T-helper 2 cell treated with Interferon-gamma antibody and Interleukin-4, amounts not matched to agents 5 μg/mL and 100 μg/mL, for 36 hours (primary cell): Measurements from ENCODE around the gene PCDHGC5.

Experiments
- DNase-seq: peaks from one replicate; pipeline ENCODE4 v3.0.0; 2021; ENCODE audit warnings: low spot score
- H3K27ac Mint-ChIP-seq: one replicate; pipeline ENCODE4 v1.8.0; 2021; ENCODE audit warnings: mild to moderate bottlenecking, mixed read lengths
- H3K27me3 Mint-ChIP-seq: one replicate; pipeline ENCODE4 v1.8.0; 2021; ENCODE audit warnings: low read depth, mixed read lengths
- H3K36me3 Mint-ChIP-seq: one replicate; pipeline ENCODE4 v1.8.0; 2021; ENCODE audit warnings: low read depth, mixed read lengths
- H3K4me1 Mint-ChIP-seq: one replicate; pipeline ENCODE4 v1.8.0; 2021; ENCODE audit warnings: low read depth, mixed read lengths
- H3K4me3 Mint-ChIP-seq: one replicate; pipeline ENCODE4 v1.8.0; 2022; ENCODE audit warnings: mild to moderate bottlenecking, moderate library complexity, mixed read lengths
- H3K9me3 Mint-ChIP-seq: one replicate; pipeline ENCODE4 v1.8.0; 2021; ENCODE audit warnings: mixed read lengths

The PCDHGC5 gene

DNA sequence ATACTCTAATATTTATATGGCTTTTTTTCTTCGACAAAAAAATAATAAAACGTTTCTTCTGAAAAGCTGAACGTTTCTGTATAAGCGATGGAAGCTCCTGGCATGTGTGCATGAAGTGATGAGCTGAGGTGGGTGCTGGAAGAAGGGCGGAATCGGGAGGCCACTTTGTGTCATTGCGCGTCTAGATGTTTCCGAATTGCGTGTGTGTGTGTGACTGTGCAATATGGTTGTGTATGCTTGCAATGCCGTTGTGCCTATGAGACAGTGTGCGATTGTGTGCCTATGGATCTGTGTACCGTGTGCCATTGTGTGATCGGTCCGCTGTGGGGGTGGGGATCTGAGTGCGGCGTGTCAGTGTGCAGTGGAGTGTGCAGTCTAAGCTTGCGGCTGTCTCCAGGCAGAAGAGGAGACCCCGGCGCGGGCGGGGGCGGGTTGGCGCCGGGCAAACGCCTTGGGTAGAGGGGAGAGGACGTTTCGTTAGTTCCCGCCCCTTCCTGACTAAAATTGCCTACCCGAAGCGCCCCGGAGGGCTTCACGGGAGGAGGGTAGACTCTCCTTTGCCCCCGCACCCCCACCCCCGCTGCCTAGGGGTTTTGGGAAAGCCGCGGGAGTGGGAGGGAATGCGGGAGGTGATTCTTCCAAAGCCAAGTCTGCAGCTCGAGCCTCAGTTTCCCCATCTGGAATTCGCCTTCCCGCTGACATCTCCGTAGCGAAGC, 24.2 kb downstream of the PCDHGC5 start:
- no peaks in the 10 kb centered on the region for H3K9me3 Mint-ChIP-seq
- no peaks in the 10 kb centered on the region for H3K27me3 Mint-ChIP-seq
- peaks cover 26% of the 10 kb centered on the region for H3K4me1 Mint-ChIP-seq
- peaks cover 35% of the 10 kb centered on the region for H3K36me3 Mint-ChIP-seq
- peak overlapping the region; percentile 77 for H3K27ac Mint-ChIP-seq
- DNase-seq, result peak; percentile 27
- peak overlapping the region; percentile 80 for H3K4me3 Mint-ChIP-seq

DNA sequence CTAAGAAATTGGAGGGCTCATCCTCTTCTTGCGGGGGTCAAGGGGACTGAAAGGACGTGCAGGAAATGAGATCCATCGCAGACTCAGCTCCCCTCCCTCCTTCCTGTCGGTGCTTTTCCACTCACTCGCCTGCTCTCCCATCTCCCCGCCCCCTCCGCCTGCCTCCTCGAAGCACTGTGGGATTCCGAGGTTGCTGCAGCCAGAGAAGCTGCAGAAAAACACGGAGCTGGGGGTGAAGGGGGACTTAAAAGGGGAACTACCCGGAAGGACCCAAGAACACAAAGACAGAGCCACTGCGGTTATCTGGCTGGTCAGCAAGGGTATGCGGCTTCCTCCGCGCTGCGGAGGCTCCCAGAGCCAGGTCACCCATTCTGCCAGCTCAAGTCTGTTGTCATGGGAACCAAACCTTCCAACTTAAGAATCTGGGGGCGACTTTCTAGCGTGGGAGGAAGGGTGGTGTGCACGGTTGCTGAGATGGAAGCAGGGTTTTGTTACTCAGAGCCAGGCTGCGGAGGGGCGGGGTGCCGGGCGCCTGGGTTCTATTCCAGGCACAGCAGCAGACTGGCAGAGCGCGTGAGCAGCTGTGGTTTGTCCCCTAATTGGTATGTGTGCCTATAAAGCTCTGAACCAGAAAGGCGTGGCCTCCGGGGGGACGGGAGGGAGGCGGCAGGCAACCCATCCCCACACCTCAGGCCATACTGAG, 24.9 kb downstream of the PCDHGC5 start:
- Mint-ChIP-seq H3K4me3 (peak overlapping the region; percentile 80), H3K4me1 (peaks cover 26% of the 10 kb centered on the region), H3K27me3 (no peaks in the 10 kb centered on the region), H3K27ac (peak overlapping the region; percentile 56), H3K9me3 (no peaks in the 10 kb centered on the region), H3K36me3 (peaks cover 41% of the 10 kb centered on the region)
- peak; percentile 58 for DNase-seq

DNA sequence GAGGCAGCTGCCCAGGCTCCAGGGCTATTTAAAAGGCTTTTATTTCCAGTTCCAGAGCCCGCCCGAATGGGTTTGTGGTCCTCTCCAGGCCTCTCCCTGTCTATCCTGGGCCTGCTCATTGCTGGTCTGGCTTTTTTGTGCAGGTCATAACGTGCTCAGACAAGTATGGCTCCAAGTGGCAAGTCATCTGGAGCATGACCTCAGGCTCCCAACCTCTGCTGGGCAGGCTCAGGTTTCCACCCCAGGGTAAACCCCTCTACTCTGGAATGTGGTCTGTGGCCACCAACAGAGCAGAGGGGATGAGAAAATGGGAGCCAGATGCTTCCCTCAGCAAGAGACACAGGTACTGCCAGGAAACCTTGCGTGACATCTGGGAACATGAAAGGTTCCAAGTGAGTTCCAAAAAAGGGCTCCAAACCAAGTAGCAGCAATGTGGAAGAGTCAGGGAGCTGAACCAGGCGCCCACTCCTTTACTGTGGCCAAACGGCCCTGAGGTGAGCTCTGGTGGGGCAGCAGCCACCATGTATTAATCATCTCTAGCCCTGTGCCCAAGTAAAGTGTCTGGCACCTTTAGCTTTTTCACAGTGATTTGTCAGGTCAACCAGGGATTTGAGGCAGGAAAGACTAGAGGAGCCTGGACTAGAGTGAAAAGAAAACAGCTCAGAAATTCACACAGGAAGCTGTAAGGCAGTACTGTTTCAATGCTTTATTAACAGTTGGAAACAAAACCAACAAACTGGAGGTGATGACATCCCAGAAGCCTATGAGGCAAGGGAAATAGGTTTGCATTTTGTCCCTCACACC, 25.7 kb downstream of the PCDHGC5 start:
- H3K27me3 Mint-ChIP-seq, result no peaks in the 10 kb centered on the region
- peaks cover 48% of the 10 kb centered on the region for H3K36me3 Mint-ChIP-seq
- H3K27ac Mint-ChIP-seq, result peak overlapping the region; percentile 52
- no peak overlapping the region for H3K4me3 Mint-ChIP-seq
- no peaks in the 10 kb centered on the region for H3K9me3 Mint-ChIP-seq
- no peak for DNase-seq
- peaks cover 23% of the 10 kb centered on the region for H3K4me1 Mint-ChIP-seq

DNA sequence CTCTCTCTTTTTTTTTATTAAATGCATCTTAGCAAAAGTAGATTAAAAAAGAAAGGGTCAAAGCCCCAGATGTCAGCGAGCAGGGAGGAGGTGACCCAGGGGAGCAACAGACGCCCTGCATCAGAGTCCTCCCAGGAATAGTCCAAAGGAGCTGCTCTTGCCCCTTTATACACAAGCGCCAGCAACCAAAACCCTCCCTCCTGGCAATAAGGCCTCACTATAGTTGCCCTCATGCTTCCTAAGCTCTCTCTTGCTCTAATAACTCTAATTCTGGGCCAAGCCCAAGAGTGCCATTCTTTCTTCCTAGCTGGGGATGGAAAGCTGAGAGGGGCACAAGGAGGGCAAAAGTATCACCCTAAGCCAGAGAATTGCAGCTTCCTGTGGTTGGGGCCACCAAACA, 26.3 kb downstream of the PCDHGC5 start:
- no peak overlapping the region for H3K4me3 Mint-ChIP-seq
- H3K36me3 Mint-ChIP-seq, result peaks cover 54% of the 10 kb centered on the region
- DNase-seq, result no peak
- peaks cover 23% of the 10 kb centered on the region for H3K4me1 Mint-ChIP-seq
- H3K27ac Mint-ChIP-seq, result peak overlapping the region; percentile 46
- no peaks in the 10 kb centered on the region for H3K27me3 Mint-ChIP-seq
- H3K9me3 Mint-ChIP-seq, result no peaks in the 10 kb centered on the region

DNA sequence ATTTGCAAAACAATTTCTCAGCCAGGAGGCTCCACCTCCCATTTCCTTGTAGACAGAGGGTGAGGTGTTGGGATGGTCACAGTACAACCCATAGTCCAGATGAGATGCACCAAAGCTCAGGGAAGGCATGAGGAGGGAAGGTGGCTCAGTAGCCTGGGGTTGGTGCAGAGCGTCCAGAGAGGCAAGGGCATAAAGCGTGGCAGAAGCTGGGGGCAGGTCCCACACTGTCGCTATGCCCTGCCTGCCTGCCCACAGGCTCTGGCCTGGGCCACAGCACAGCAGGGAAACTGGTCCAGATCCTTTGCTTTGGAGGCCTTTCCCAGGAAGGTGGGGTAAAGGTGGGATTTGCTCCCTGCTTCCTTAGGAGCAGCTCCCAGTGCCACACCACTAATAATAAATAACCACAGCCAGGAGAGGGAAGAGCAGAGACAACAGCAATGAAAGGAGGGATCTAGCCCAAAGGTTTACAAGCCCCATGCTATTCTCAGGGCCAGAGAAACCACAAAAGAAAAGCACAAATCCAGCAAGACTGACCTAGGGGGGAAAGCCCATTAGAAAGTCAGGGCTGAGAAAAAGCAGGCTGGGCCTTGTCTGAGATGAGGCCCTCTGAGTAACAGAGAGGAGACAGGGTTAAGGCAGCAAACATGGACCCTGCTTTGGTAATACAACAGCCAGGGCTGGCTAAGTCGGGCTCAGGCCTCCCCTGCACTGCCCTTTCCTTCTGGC, 27.2 kb downstream of the PCDHGC5 start:
- Mint-ChIP-seq H3K27me3 (no peaks in the 10 kb centered on the region), H3K27ac (peak overlapping the region; percentile 23), H3K4me3 (no peak overlapping the region), H3K36me3 (peaks cover 60% of the 10 kb centered on the region), H3K4me1 (peaks cover 23% of the 10 kb centered on the region), H3K9me3 (no peaks in the 10 kb centered on the region)
- DNase-seq, result no peak

DNA sequence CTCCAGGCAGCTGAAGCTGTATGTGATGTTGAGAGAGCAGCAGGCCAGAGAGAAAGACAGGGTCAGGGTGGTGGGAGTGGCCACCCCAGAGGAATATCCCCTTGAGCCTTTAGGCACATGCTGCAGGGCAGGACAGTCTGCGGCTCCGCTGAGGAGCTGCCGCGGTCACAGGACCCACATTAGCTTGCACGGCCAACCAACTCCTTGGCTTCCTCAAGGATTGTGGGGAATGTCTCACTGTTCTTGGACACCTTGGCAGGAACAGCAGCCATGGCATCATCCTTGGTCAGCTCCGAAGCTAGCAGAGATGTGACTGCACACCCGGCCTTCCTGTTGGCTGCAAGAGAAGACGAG, 27.8 kb downstream of the PCDHGC5 start:
- no peak for DNase-seq
- no peaks in the 10 kb centered on the region for H3K9me3 Mint-ChIP-seq
- no peaks in the 10 kb centered on the region for H3K27me3 Mint-ChIP-seq
- H3K36me3 Mint-ChIP-seq, result peaks cover 60% of the 10 kb centered on the region
- H3K27ac Mint-ChIP-seq, result no peak overlapping the region
- no peak overlapping the region for H3K4me3 Mint-ChIP-seq
- peaks cover 27% of the 10 kb centered on the region for H3K4me1 Mint-ChIP-seq

DNA sequence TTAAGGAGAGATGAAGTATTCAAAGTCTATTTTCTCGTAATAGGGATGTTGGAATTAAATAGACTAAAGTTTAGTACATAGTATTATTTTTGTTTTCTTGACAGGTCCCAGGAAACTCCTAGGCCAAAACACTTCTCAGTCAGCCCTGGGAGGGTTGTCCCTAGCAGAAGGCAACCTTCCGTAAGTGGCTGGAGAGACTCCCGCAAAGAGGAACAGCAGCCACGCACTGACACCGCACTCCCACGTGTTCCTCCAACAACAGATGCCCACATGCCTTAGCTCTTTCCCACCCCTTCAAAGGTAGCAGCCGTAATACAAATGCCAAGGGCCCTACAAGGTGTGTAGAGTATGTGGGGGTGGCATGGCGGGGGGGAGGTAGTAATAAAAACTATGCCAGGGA, 28.4 kb downstream of the PCDHGC5 start:
- peaks cover 63% of the 10 kb centered on the region for H3K36me3 Mint-ChIP-seq
- H3K27me3 Mint-ChIP-seq, result no peaks in the 10 kb centered on the region
- H3K4me3 Mint-ChIP-seq, result no peak overlapping the region
- no peak overlapping the region for H3K27ac Mint-ChIP-seq
- peaks cover 31% of the 10 kb centered on the region for H3K4me1 Mint-ChIP-seq
- no peak for DNase-seq
- no peaks in the 10 kb centered on the region for H3K9me3 Mint-ChIP-seq

DNA sequence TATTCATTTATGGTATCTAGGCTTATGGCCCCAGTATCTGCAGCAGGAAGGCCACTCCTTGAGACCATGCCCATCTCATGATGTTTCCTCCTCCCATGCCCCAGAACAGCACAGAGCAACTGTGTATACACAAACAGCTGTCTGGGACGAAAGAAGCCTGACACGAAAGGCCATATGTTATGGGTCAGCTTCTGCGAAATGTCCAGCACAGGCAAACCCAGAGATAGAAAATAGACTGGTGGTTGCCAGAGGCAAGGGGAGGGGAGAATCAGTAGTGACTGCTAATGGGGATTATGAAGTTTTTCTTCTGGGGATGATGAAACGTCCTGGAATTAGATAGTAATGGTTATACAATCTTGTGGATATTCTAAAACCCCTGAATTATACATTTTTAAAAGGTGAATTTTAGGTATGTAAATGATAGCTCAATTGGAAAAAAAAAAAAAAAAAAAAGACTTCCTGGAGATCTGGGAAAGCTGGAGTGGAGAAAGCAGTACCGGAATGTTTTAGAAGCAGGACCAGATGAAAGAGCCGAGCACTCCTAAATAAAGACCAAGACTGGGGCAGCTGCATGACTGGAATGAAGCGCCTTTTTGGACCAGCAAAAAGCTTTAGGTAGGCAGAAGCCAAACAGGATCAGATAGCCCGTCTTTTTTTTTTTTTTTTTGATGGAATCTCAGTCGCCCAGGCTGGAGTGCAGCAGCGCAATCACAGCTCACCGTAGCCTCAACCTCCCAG, 29.2 kb downstream of the PCDHGC5 start:
- no peak for DNase-seq
- Mint-ChIP-seq H3K9me3 (no peaks in the 10 kb centered on the region), H3K27ac (no peak overlapping the region), H3K36me3 (peaks cover 66% of the 10 kb centered on the region), H3K4me3 (no peak overlapping the region), H3K27me3 (no peaks in the 10 kb centered on the region), H3K4me1 (peaks cover 28% of the 10 kb centered on the region)

DNA sequence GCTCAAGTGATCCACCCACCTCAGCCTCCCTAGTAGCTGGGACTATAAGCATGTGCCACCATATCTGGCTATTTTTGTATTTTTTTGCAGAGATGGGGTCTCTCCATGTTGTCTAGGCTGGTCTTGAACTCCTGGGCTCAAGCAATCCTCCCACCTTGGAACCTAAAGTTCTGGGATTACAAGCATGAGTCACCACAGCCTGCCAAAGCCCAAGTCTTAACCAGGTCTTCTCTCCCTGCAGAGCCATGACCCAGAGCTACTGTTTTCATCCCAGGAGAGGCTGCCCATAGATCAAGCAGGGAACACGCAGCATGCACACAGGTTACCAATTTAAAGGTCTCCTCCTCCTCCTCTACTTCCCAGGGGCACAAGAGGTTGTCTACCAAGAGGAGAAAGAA, 29.7 kb downstream of the PCDHGC5 start:
- no peaks in the 10 kb centered on the region for H3K27me3 Mint-ChIP-seq
- H3K4me1 Mint-ChIP-seq, result peaks cover 25% of the 10 kb centered on the region
- no peak overlapping the region for H3K4me3 Mint-ChIP-seq
- no peaks in the 10 kb centered on the region for H3K9me3 Mint-ChIP-seq
- H3K27ac Mint-ChIP-seq, result no peak overlapping the region
- DNase-seq, result no peak
- peaks cover 68% of the 10 kb centered on the region for H3K36me3 Mint-ChIP-seq

DNA sequence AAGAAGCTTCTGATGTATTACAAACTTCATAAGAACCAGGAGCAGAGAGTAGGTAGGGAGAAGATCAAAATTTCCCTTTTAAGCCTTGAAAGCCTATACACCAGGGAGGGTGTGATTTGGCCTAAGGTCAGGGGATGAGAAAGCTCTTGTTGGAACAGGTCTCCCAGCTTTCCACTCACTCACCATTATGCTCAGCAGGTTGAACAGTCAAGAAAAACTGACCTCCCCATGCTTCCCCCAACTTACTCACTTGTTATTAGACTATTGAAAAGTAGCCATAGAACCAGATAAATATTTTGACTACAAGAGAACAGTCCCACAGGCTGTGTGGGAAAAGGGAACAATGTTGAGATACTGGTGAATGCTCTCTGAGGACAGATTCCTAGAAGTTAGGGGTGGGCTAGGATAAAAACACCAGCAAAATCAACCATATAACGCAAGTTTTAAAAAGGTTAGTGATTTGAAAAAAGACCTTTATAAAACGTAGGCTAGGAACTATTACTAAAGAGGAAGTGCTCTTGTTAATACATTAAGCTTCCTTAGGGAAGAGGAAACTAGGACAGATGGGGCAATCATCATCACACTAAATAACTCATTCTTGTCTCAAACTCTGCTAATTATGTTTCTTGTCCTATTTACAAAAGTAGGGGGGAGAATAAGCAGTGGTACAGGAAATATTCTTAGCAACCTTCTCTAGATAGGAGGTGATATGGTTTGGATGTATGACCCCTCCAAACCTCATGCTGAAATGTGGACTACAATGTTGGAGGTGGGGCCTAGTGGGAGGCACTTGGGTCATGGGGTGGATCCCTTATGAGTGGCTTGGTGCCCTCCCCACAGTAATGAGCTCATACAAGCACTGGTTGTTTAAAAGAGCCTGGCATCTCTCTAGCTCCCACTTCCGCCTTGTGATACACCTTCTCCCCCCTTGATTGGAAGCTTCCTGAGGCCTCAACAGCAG, 31.0 kb downstream of the PCDHGC5 start:
- H3K27ac Mint-ChIP-seq, result no peak overlapping the region
- H3K4me3 Mint-ChIP-seq, result no peak overlapping the region
- H3K27me3 Mint-ChIP-seq, result no peaks in the 10 kb centered on the region
- no peak for DNase-seq
- H3K36me3 Mint-ChIP-seq, result peaks cover 74% of the 10 kb centered on the region
- no peaks in the 10 kb centered on the region for H3K9me3 Mint-ChIP-seq
- H3K4me1 Mint-ChIP-seq, result peaks cover 16% of the 10 kb centered on the region

DNA sequence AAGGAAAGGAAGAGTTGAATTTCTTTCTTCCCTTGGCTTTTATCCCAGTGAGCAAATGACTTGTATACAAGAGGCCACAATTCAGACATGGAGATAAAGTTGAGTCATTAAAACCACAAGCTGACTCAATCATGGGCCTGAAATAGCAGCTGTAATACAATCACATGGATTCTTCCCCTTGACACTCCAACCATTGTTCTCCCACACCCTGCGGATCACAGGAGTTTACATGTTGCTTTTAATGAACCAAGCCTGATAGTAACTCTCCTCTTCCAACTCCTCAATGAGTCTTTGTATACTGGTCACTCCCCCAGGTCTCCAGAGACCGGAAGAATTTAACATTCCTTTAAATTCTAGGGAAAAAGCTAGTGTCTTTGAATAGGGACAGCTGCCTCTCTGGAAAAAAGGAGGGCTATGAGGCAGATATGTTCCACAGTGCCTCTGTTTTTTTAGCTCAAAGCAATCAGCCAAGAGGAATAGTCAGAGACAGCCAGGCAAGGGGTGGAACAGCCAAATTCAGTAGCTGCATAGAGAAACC, 32.4 kb downstream of the PCDHGC5 start:
- no peak overlapping the region for H3K27ac Mint-ChIP-seq
- H3K4me1 Mint-ChIP-seq, result peaks cover 13% of the 10 kb centered on the region
- DNase-seq, result no peak
- H3K36me3 Mint-ChIP-seq, result peaks cover 75% of the 10 kb centered on the region
- no peaks in the 10 kb centered on the region for H3K27me3 Mint-ChIP-seq
- no peaks in the 10 kb centered on the region for H3K9me3 Mint-ChIP-seq
- no peak overlapping the region for H3K4me3 Mint-ChIP-seq

DNA sequence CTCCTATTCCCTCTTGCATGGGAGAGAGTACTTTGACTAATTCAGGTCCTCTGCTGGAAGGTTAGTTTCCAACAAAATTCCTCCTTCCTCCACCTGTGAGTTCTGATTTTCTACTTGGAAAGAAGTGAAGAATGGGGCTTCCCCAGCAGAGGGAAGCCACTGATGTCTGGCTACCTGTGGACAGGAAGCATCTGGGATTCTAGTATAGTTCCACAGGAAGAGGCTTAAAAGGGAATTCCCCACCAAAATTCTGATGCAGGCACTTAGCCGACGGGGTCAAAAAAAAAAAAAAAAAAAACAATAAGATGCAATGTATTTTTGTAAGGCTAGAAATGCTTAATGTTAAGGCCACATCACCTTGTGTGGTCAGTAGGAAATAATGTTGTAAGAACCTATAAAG, 33.4 kb downstream of the PCDHGC5 start:
- Mint-ChIP-seq H3K36me3 (peaks cover 71% of the 10 kb centered on the region), H3K4me1 (peaks cover 13% of the 10 kb centered on the region), H3K4me3 (no peak overlapping the region), H3K27ac (no peak overlapping the region), H3K27me3 (no peaks in the 10 kb centered on the region), H3K9me3 (no peaks in the 10 kb centered on the region)
- no peak for DNase-seq
